IMR-90 (cell line): ENCODE results near the gene PDZRN3. TPM values are rescaled to one million over a fixed set of nuclear protein-coding genes. Genes with fewer than 3 reads are reported as not detected.

Experiments
- ATAC-seq: fragments of 200-7000 bp; cut with Tn5 transposase; 2 replicates; pipeline ENCODE4 v1.9.1; 2020; ENCODE audit warnings: low read depth, mild to moderate bottlenecking, moderate library complexity
- BruUV-seq: library from RNA; stranded (reverse); fragments of 400-500 nt; replicated peaks from 2 replicates; lab custom pipeline; 2021; lab: Mats Ljungman, UMichigan
- CTCF ChIA-PET: fragments of 300-600 bp; formaldehyde crosslinking; extraction: SDS; loops from one replicate; lab custom pipeline; 2021; ENCODE audit warnings: antibody characterized with exemption; lab: Yijun Ruan, JAX
- POLR2A ChIA-PET: fragments of 300-600 bp; sonication (Branson Sonifier 250); formaldehyde crosslinking; loops from one replicate; lab custom pipeline; 2022; ENCODE audit warnings: antibody characterized with exemption; ENCODE audit not compliant: unreplicated experiment; lab: Charles Lee
- DNase-seq: peaks from one replicate; pipeline ENCODE4 v3.0.0; 2013
- H2AFZ ChIP-seq: replicated peaks from 2 replicates; pipeline ENCODE3; 2013; ENCODE audit warnings: low read length, mild to moderate bottlenecking; ENCODE audit not compliant: poor library complexity
- H2AK5ac ChIP-seq: 2 replicates; pipeline ENCODE4 v1.6.1; 2013; ENCODE audit warnings: low read depth, low read length, inconsistent platforms
- H2AK9ac ChIP-seq: replicated peaks from 2 replicates; pipeline ENCODE3; 2013; ENCODE audit warnings: mild to moderate bottlenecking, low read depth, low read length, moderate library complexity; ENCODE audit not compliant: poor library complexity
- H2BK120ac ChIP-seq: 2 replicates; pipeline ENCODE4 v1.6.1; 2013; ENCODE audit warnings: low read depth, low read length, inconsistent platforms
- H2BK15ac ChIP-seq: 3 replicates; pipeline ENCODE4 v1.6.1; 2013; ENCODE audit warnings: low read depth, low read length, inconsistent platforms
- H2BK20ac ChIP-seq: 2 replicates; pipeline ENCODE4 v1.6.1; 2013; ENCODE audit warnings: low read depth, mild to moderate bottlenecking, inconsistent platforms, low read length, moderate library complexity
- H2BK5ac ChIP-seq: 2 replicates; pipeline ENCODE4 v1.6.1; 2013; ENCODE audit warnings: mild to moderate bottlenecking, low read depth, low read length, inconsistent platforms; ENCODE audit not compliant: poor library complexity, severe bottlenecking
- H3K14ac ChIP-seq: replicated peaks from 2 replicates; pipeline ENCODE4 v1.6.1; 2013; ENCODE audit warnings: low read depth, low read length, inconsistent platforms
- H3K18ac ChIP-seq: 2 replicates; pipeline ENCODE4 v1.6.1; 2013; ENCODE audit warnings: low read depth, low read length, control low read depth
- H3K23ac ChIP-seq: 2 replicates; pipeline ENCODE4 v1.6.1; 2013; ENCODE audit warnings: low read depth, low read length, inconsistent platforms
- H3K27ac ChIP-seq: 2 replicates; pipeline ENCODE4 v1.5.1; 2013; ENCODE audit warnings: mild to moderate bottlenecking, control low read depth, low read length; ENCODE audit not compliant: insufficient read depth
- H3K27me3 ChIP-seq: 2 replicates; pipeline ENCODE4 v1.6.1; 2013; ENCODE audit warnings: low read length; ENCODE audit not compliant: control insufficient read depth, insufficient read depth
- H3K36me3 ChIP-seq: 2 replicates; pipeline ENCODE4 v1.6.1; 2013; ENCODE audit warnings: low read length, mixed read lengths; ENCODE audit not compliant: control insufficient read depth, insufficient read depth
- H3K4ac ChIP-seq: 2 replicates; pipeline ENCODE4 v1.6.1; 2013; ENCODE audit warnings: low read depth, low read length, inconsistent platforms
- H3K4me1 ChIP-seq: 2 replicates; pipeline ENCODE4 v1.6.1; 2013; ENCODE audit warnings: low read length, mixed read lengths; ENCODE audit not compliant: control insufficient read depth, insufficient read depth
- H3K4me2 ChIP-seq: 2 replicates; pipeline ENCODE4 v1.6.1; 2013; ENCODE audit warnings: low read depth, mild to moderate bottlenecking, control low read depth, low read length, moderate library complexity
- H3K4me3 ChIP-seq: 2 replicates; pipeline ENCODE4 v1.5.1; 2013; ENCODE audit warnings: low read depth, mild to moderate bottlenecking, control low read depth, low read length, moderate library complexity; ENCODE audit not compliant: insufficient read depth
- H3K56ac ChIP-seq: 2 replicates; pipeline ENCODE4 v1.6.1; 2013; ENCODE audit warnings: low read length, inconsistent platforms; ENCODE audit not compliant: insufficient read depth; ENCODE audit errors: extremely low read depth
- H3K79me1 ChIP-seq, 2 experiments: 2 replicates each; pipeline ENCODE4 v1.6.1; 2013; ENCODE audit warnings: low read length in 2 of 2, inconsistent platforms in 1 of 2, low read depth in 1 of 2
- H3K9ac ChIP-seq: 2 replicates; pipeline ENCODE4 v1.6.1; 2013; ENCODE audit warnings: low read depth, low read length, control low read depth
- H3K9me1 ChIP-seq: 2 replicates; pipeline ENCODE4 v1.6.1; 2013; ENCODE audit warnings: low read length, inconsistent platforms; ENCODE audit not compliant: insufficient read depth
- H3K9me3 ChIP-seq: 2 replicates; pipeline ENCODE4 v1.6.1; 2013; ENCODE audit warnings: low read length; ENCODE audit not compliant: control insufficient read depth, insufficient read depth
- H4K20me1 ChIP-seq: 2 replicates; pipeline ENCODE4 v1.6.1; 2013; ENCODE audit warnings: low read length, inconsistent platforms; ENCODE audit not compliant: insufficient read depth
- H4K5ac ChIP-seq: 2 replicates; pipeline ENCODE4 v1.6.1; 2013; ENCODE audit warnings: mild to moderate bottlenecking, low read depth, low read length, control low read depth
- H4K8ac ChIP-seq, 2 experiments: 2 replicates each; pipeline ENCODE4 v1.6.1; 2013; ENCODE audit warnings: low read depth in 2 of 2, low read length in 2 of 2, control low read depth in 1 of 2, inconsistent platforms in 1 of 2
- H4K91ac ChIP-seq: 2 replicates; pipeline ENCODE4 v1.6.1; 2013; ENCODE audit warnings: low read depth, low read length, inconsistent platforms; ENCODE audit not compliant: insufficient read depth
- CEBPB ChIP-seq: IDR thresholded peaks from 2 replicates; pipeline ENCODE4 v1.6.1; 2012; ENCODE audit warnings: low read depth, low read length, improper control_type of control experiment
- FOS ChIP-seq: fragments of 150-350 bp; IDR thresholded peaks from 2 replicates; pipeline ENCODE4 v1.6.1; 2016; ENCODE audit warnings: low read depth, low read length
- MAFK ChIP-seq: IDR thresholded peaks from 2 replicates; pipeline ENCODE4 v1.6.1; 2012; ENCODE audit warnings: low read depth, low read length, improper control_type of control experiment
- RCOR1 ChIP-seq: IDR thresholded peaks from 2 replicates; pipeline ENCODE4 v1.6.1; 2012; ENCODE audit warnings: mild to moderate bottlenecking, low read length, improper control_type of control experiment; ENCODE audit not compliant: insufficient replicate concordance
- RFX5 ChIP-seq: IDR thresholded peaks from 2 replicates; pipeline ENCODE4 v1.8.0; 2012; ENCODE audit warnings: low read depth, mild to moderate bottlenecking, low read length, moderate library complexity
- USF2 ChIP-seq: fragments of 150-350 bp; IDR thresholded peaks from 2 replicates; pipeline ENCODE4 v1.6.1; 2017; ENCODE audit warnings: mild to moderate bottlenecking, antibody characterized with exemption, low read length, low read depth
- WGBS, 2 experiments: methylation state at CpG; one replicate each; pipeline versions ENCODE4 v1.1.5 to v1.1.7; 2013; ENCODE audit warnings: missing lambda C conversion rate in 2 of 2; ENCODE audit not compliant: insufficient read length in 1 of 2; ENCODE audit errors: extremely low coverage in 2 of 2; 5-methylcytosine and 5-hydroxymethylcytosine counted together
- dilution Hi-C: fragments of 300-500 bp; cut with HindIII; formaldehyde crosslinking; loops from one replicate; pipeline ENCODE4 v1.14.3; 2018; ENCODE audit warnings: low sequenced_read_pairs; ENCODE audit not compliant: unreplicated experiment
- in situ Hi-C: fragments of 300-500 bp; cut with MboI; formaldehyde crosslinking; loops from 3 replicates; pipeline ENCODE4 v1.14.3; 2019; ENCODE audit warnings: low sequenced_read_pairs, inconsistent platforms, mixed read lengths
- intact Hi-C: fragments of 100-400 bp; cut with micrococcal nuclease; formaldehyde crosslinking; loops from 2 replicates; pipeline ENCODE4 v1.10.0; 2022
- polyA plus RNA-seq, 3 experiments: library from polyadenylated mRNA; depleted of rRNA; stranded (reverse); fragments of >200 nt; gene quantifications; 2 replicates each; pipeline ENCODE4 v1.2.3, GENCODE V29; 2012; ENCODE audit warnings: low replicate concordance in 1 of 3
- total RNA-seq: library from RNA; depleted of rRNA; stranded (reverse); fragments of >200 nt; gene quantifications from 2 replicates; pipeline ENCODE4 v1.2.3, GENCODE V29; 2012
- TF ChIP-seq, protein P1 (sequence below): fragments of 150-350 bp; IDR thresholded peaks from 2 replicates; pipeline ENCODE4 v1.6.1; 2016; ENCODE audit warnings: low read depth, mild to moderate bottlenecking, low read length, moderate library complexity, borderline replicate concordance

PDZRN3 gene
- total and polyA plus RNA-seq, 2 of the 4 experiments (the other 2 are of a cell fraction), result 9.4 to 17.0 TPM

DNA sequence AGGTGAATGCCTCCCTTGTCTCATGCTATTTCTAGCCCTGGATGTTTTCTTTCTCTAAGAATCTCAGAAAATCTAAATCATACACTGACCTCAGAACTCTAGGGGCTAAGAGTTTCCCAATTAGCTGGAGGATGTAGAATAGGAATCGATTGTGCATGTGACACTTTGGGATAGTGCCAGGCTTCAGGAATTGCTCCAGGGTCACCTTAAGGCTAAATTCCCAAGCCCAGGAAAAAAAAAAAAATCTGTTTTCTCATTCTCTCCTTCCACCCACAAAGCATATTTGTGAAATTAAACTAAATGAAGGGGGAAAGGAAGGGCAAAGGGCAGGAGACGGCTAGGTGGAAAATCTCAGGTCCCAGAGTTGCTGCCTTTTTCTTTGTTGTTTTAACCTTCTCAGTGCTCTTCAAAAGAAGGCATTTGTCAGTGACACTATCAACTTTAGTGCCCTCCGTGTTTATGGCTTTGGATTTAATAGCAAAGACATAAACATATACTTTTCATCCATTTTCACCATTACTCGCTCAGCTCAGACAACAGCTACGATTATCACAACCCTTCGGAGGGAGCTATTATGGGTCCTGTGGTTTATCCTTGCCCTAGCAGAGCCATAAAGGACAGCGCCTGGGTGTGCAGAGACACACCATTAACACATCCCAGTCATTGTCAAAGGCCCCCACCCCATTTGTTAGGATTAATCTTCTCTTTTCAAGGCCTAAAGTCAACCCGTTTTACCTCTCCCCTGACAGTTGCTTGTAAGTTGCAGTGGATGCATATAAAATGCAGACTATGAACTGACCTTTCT is 271.7 kb downstream of the PDZRN3 start (continued):
- TF ChIP-seq USF2, result no peak

- dilution Hi-C loops (no loop called here), in situ Hi-C loops (loop anchor here (25.0 kb wide), 1 partner anchor 89 kb away; no protein-coding TSS in a partner anchor), intact Hi-C loops (no loop called here)
- H2BK120ac ChIP-seq, result no peak overlapping the region
- H2BK15ac ChIP-seq, result no peak overlapping the region
- no peak overlapping the region for H3K56ac ChIP-seq
- H3K27me3 ChIP-seq, result peaks cover 28% of the 10 kb centered on the region
- no CpG with 5 or more reads among the region's 9 CpGs for WGBS, 2 experiments
- POLR2A ChIA-PET, result no interaction called here
- no peaks in the 10 kb centered on the region for H3K36me3 ChIP-seq
- DNase-seq, result no peak
- no peak overlapping the region for H3K27ac ChIP-seq
- H4K5ac ChIP-seq, result no peak overlapping the region
- H3K18ac ChIP-seq, result no peak overlapping the region
- no peak overlapping the region for H3K23ac ChIP-seq
- no peaks in the 10 kb centered on the region for H4K20me1 ChIP-seq
- H2BK5ac ChIP-seq, result no peak overlapping the region
- no peaks in the 10 kb centered on the region for H3K4me1 ChIP-seq
- H3K4ac ChIP-seq, result no peak overlapping the region
- H3K9me1 ChIP-seq, result no peaks in the 10 kb centered on the region
- no peak overlapping the region for H3K14ac ChIP-seq
- ATAC-seq, result no peak
- no peak overlapping the region for H2AFZ ChIP-seq
- no peak overlapping the region for H3K4me2 ChIP-seq
- no peaks in the 10 kb centered on the region for H3K79me1 ChIP-seq
- H4K91ac ChIP-seq, result no peak overlapping the region
- H2BK20ac ChIP-seq, result no peak overlapping the region
- no peak overlapping the region for H2AK5ac ChIP-seq
- H4K8ac ChIP-seq, result no peak overlapping the region
- BruUV-seq, result no TSS peak
- TF ChIP-seq USF2, result no peak
- no peak for TF ChIP-seq CEBPB
- TF ChIP-seq, protein P1, sequence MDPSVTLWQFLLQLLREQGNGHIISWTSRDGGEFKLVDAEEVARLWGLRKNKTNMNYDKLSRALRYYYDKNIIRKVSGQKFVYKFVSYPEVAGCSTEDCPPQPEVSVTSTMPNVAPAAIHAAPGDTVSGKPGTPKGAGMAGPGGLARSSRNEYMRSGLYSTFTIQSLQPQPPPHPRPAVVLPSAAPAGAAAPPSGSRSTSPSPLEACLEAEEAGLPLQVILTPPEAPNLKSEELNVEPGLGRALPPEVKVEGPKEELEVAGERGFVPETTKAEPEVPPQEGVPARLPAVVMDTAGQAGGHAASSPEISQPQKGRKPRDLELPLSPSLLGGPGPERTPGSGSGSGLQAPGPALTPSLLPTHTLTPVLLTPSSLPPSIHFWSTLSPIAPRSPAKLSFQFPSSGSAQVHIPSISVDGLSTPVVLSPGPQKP, result no peak
- TF ChIP-seq RFX5, result no peak
- no peak for TF ChIP-seq MAFK
- no peak for TF ChIP-seq RCOR1
- no peak for TF ChIP-seq FOS
- no peak overlapping the region for H3K4me3 ChIP-seq
- CTCF ChIA-PET, result no interaction called here
- no peak overlapping the region for H2AK9ac ChIP-seq
- no peak overlapping the region for H3K9ac ChIP-seq
- no peaks in the 10 kb centered on the region for H3K9me3 ChIP-seq
Measured at GRCh38 chr3:73351423-73352071, 273.2 kb downstream of the PDZRN3 start.
